Measurements from ENCODE around the gene LENG8.

Gene LENG8

DNA sequence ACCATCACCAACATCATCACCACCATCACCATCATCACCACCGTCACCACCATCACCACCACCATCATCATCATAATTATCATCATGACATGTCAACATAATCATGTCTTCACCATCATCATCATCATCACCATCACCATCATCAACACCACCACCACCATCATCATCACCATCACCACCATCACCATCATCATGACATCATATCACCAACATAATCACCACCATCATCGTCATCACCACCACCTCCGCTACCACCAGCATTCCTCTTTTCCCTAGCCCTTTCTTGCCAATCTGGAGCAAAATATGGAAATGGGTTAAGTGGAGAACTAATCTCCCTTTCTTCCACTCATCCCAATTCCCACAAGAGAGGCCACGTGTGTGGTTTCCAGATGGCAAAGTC is 34.8 kb upstream of the LENG8 start:
- no peak overlapping the region for H3K14ac ChIP-seq (ENCODE audit: low read length)
- H3K9me3 ChIP-seq (replicated peaks in 1 of 2; ENCODE audit: control insufficient read depth in 2 of 2, insufficient read depth in 1 of 2, low read depth in 1 of 2, low read length in 2 of 2) = peaks cover 0 to 8% of the 10 kb centered on the region in 2 donors
- H3K9ac ChIP-seq (ENCODE audit: low read depth, low read length, poor library complexity) = peak overlapping the region; percentile 32
- H2AK5ac ChIP-seq (ENCODE audit: low read depth, low read length) = peak overlapping the region; percentile 70
- no peak overlapping the region for H3K27ac ChIP-seq (replicated peaks; ENCODE audit: low read length)
- H3K23ac ChIP-seq (ENCODE audit: low read depth, low read length, poor library complexity) = no peak overlapping the region
- H3K4me3 ChIP-seq (ENCODE audit: low read length in 2 of 2) = no peak overlapping the region
- H3K36me3 ChIP-seq (replicated peaks in 1 of 2; ENCODE audit: control insufficient read depth in 2 of 2, insufficient read depth in 2 of 2, low read length in 2 of 2) = peaks cover 6 to 10% of the 10 kb centered on the region in 2 donors
- H3K27me3 ChIP-seq (ENCODE audit: control insufficient read depth in 3 of 3, insufficient read depth in 3 of 3, low read depth in 1 of 3, low read length in 3 of 3) = no peaks in the 10 kb centered on the region
- peaks cover 24 to 26% of the 10 kb centered on the region in 2 donors for H3K4me1 ChIP-seq (ENCODE audit: control insufficient read depth in 2 of 2, insufficient read depth in 1 of 2, low read depth in 1 of 2, low read length in 2 of 2)
- peaks cover 18% of the 10 kb centered on the region for H3K79me1 ChIP-seq (ENCODE audit: low read depth, low read length)
- DNase-seq (ENCODE audit: low spot score) = no peak
- no peak overlapping the region for H3K4me2 ChIP-seq (ENCODE audit: insufficient read depth, low read length, poor library complexity, severe bottlenecking)
- no peak overlapping the region for H4K8ac ChIP-seq (ENCODE audit: low read depth, low read length)
- 100% methylated on average over 2 of the region's 4 CpGs for WGBS, 2 donors (ENCODE audit: extremely low coverage in 2 of 2, insufficient read length in 2 of 2, insufficient replicate concordance in 1 of 2)
- no peak overlapping the region for H2BK5ac ChIP-seq (ENCODE audit: low read length)
- H2BK120ac ChIP-seq (ENCODE audit: low read depth, low read length) = no peak overlapping the region
- H2BK12ac ChIP-seq (ENCODE audit: low read length) = no peak overlapping the region
- H2AFZ ChIP-seq (ENCODE audit: low read length) = no peak overlapping the region
- no peak overlapping the region for H4K91ac ChIP-seq (ENCODE audit: low read depth, low read length, poor library complexity)
- H2BK15ac ChIP-seq (ENCODE audit: low read length) = no peak overlapping the region
- H3K4ac ChIP-seq (ENCODE audit: low read length) = no peak overlapping the region
- H3K18ac ChIP-seq (ENCODE audit: low read length) = no peak overlapping the region

DNA sequence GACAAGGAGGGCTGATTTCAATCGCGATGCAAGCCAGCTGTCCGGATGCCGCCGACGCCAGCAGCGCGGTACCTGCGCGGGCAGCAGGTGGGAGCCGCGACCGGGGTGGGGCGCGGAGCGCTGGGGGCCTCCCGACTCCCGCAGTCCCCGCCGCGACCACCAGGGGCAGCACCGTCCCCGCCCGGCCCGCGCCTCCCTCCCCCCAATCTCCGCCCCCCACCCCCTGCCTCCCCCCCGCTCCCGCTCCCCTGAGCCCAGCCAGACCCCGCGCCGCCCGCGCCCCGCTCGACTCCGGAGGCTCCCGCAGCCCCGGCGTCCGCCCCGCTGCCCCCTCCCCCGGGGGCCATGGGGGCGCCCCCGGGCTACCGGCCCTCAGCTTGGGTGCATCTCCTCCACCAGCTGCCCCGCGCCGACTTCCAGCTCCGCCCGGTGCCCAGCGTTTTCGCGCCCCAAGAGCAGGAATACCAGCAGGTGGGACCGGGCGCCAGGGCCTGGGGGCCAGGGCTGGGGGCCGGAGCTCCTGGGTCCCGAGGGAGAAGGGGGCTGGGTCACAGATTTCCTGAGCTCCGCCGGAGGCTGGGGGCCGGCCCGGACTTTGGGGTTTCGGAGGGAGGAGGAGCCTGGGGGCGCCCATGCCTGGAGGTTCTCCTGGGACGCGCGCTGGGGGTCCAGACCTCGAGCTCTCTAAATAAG is 33.6 kb upstream of the LENG8 start, which contains the start of gene TTYH1:
Gene TTYH1, plus strand, starts transcription at position 257 of the 693 bp plus-strand sequence. Its CDS starts 89 bp downstream, at position 346.
- no peaks in the 10 kb centered on the region for H3K27me3 ChIP-seq (ENCODE audit: control insufficient read depth in 3 of 3, insufficient read depth in 3 of 3, low read depth in 1 of 3, low read length in 3 of 3)

GRCh38 chr19:54415901-54416673 is 32.9 kb upstream of the LENG8 start:
- H3K4me3 ChIP-seq (ENCODE audit: low read length in 2 of 2) = peak overlapping the region; percentile 78 to 94

More for the DNA sequence above, 33.6 kb upstream of the LENG8 start, which contains the start of gene TTYH1:
- peak within 1 kb of the TSS; percentile 39 for H3K23ac ChIP-seq (ENCODE audit: low read depth, low read length, poor library complexity)
- H3K4me2 ChIP-seq (ENCODE audit: insufficient read depth, low read length, poor library complexity, severe bottlenecking) = peak within 1 kb of the TSS; percentile 88
- peak within 1 kb of the TSS; percentile 14 for H4K91ac ChIP-seq (ENCODE audit: low read depth, low read length, poor library complexity)
- peak within 1 kb of the TSS; percentile 69 for H2BK15ac ChIP-seq (ENCODE audit: low read length)
- peak within 1 kb of the TSS; percentile 78 to 94 for H3K4me3 ChIP-seq (ENCODE audit: low read length in 2 of 2)
- H3K79me1 ChIP-seq (ENCODE audit: low read depth, low read length) = peaks cover 18% of the 10 kb centered on the region
- peak within 1 kb of the TSS; percentile 87 for H2AFZ ChIP-seq (ENCODE audit: low read length)
- no peak within 1 kb of the TSS for H3K4ac ChIP-seq (ENCODE audit: low read length)
- H3K27ac ChIP-seq (replicated peaks; ENCODE audit: low read length) = peak within 1 kb of the TSS; percentile 41
- no peak within 1 kb of the TSS for H4K8ac ChIP-seq (ENCODE audit: low read depth, low read length)
- peak within 1 kb of the TSS; percentile 96 for H2BK5ac ChIP-seq (ENCODE audit: low read length)
- peak within 1 kb of the TSS; percentile 97 for H3K9ac ChIP-seq (ENCODE audit: low read depth, low read length, poor library complexity)
- peak within 1 kb of the TSS; percentile 84 for H2BK120ac ChIP-seq (ENCODE audit: low read depth, low read length)
- no CpG with 5 or more reads among the region's 68 CpGs for WGBS, 2 donors (ENCODE audit: extremely low coverage in 2 of 2, insufficient read length in 2 of 2, insufficient replicate concordance in 1 of 2)
- peak within 1 kb of the TSS; percentile 97 for H3K18ac ChIP-seq (ENCODE audit: low read length)
- H3K14ac ChIP-seq (ENCODE audit: low read length) = no peak within 1 kb of the TSS
- H2BK12ac ChIP-seq (ENCODE audit: low read length) = no peak within 1 kb of the TSS
- H3K9me3 ChIP-seq (replicated peaks in 1 of 2; ENCODE audit: control insufficient read depth in 2 of 2, insufficient read depth in 1 of 2, low read depth in 1 of 2, low read length in 2 of 2) = peaks cover 0 to 8% of the 10 kb centered on the region in 2 donors
- H3K36me3 ChIP-seq (replicated peaks in 1 of 2; ENCODE audit: control insufficient read depth in 2 of 2, insufficient read depth in 2 of 2, low read length in 2 of 2) = peaks cover 11 to 15% of the 10 kb centered on the region in 2 donors
- peak within 1 kb of the TSS; percentile 97 for H2AK5ac ChIP-seq (ENCODE audit: low read depth, low read length)
- peaks cover 32 to 37% of the 10 kb centered on the region in 2 donors for H3K4me1 ChIP-seq (ENCODE audit: control insufficient read depth in 2 of 2, insufficient read depth in 1 of 2, low read depth in 1 of 2, low read length in 2 of 2)
- DNase-seq (ENCODE audit: low spot score) = no peak

More at GRCh38 chr19:54415901-54416673, 32.9 kb upstream of the LENG8 start:
- WGBS, 2 donors (ENCODE audit: extremely low coverage in 2 of 2, insufficient read length in 2 of 2, insufficient replicate concordance in 1 of 2) = no CpG with 5 or more reads among the region's 28 CpGs
- Histone ChIP-seq H3K9me3 (replicated peaks in 1 of 2; ENCODE audit: control insufficient read depth in 2 of 2, insufficient read depth in 1 of 2, low read depth in 1 of 2, low read length in 2 of 2) (peaks cover 0 to 8% of the 10 kb centered on the region in 2 donors), H3K14ac (ENCODE audit: low read length) (peak overlapping the region; percentile 98), H2AFZ (ENCODE audit: low read length) (peak overlapping the region; percentile 87), H2AK5ac (ENCODE audit: low read depth, low read length) (peak overlapping the region; percentile 97), H3K9ac (ENCODE audit: low read depth, low read length, poor library complexity) (peak overlapping the region; percentile 97), H3K27ac (replicated peaks; ENCODE audit: low read length) (peak overlapping the region; percentile 41), H3K4me1 (ENCODE audit: control insufficient read depth in 2 of 2, insufficient read depth in 1 of 2, low read depth in 1 of 2, low read length in 2 of 2) (peaks cover 29 to 42% of the 10 kb centered on the region in 2 donors), H3K27me3 (ENCODE audit: control insufficient read depth in 3 of 3, insufficient read depth in 3 of 3, low read depth in 1 of 3, low read length in 3 of 3) (no peaks in the 10 kb centered on the region), H3K4me2 (ENCODE audit: insufficient read depth, low read length, poor library complexity, severe bottlenecking) (peak overlapping the region; percentile 88), H2BK15ac (ENCODE audit: low read length) (peak overlapping the region; percentile 69), H4K8ac (ENCODE audit: low read depth, low read length) (no peak overlapping the region), H3K79me1 (ENCODE audit: low read depth, low read length) (peaks cover 18% of the 10 kb centered on the region), H3K23ac (ENCODE audit: low read depth, low read length, poor library complexity) (peak overlapping the region; percentile 90), H3K4ac (ENCODE audit: low read length) (no peak overlapping the region), H2BK120ac (ENCODE audit: low read depth, low read length) (peak overlapping the region; percentile 84), H2BK5ac (ENCODE audit: low read length) (peak overlapping the region; percentile 96), H2BK12ac (ENCODE audit: low read length) (no peak overlapping the region), H3K18ac (ENCODE audit: low read length) (peak overlapping the region; percentile 97), H3K36me3 (replicated peaks in 1 of 2; ENCODE audit: control insufficient read depth in 2 of 2, insufficient read depth in 2 of 2, low read length in 2 of 2) (peaks cover 11 to 15% of the 10 kb centered on the region in 2 donors), H4K91ac (ENCODE audit: low read depth, low read length, poor library complexity) (peak overlapping the region; percentile 14)
- no peak for DNase-seq (ENCODE audit: low spot score)
